Raji (cell line): ENCODE results near the gene ZBTB8OS.

ENCODE experiments used
- POLR2A ChIP-seq: IDR thresholded peaks from 2 replicates; pipeline ENCODE4 v1.6.1; 2011; ENCODE audit warnings: low read depth, low read length, control low read depth; ENCODE audit not compliant: insufficient read depth

Gene ZBTB8OS

GRCh38 chr1:32652244-32652962, 2.1 kb upstream of the ZBTB8OS start:
- TF ChIP-seq POLR2A: no peak

GRCh38 chr1:32651461-32652073, 1.2 kb upstream of the ZBTB8OS start:
- no peak for TF ChIP-seq POLR2A

GRCh38 chr1:32650752-32651460, 556 bp upstream of the ZBTB8OS start, which contains the start of gene RBBP4:
Gene RBBP4, plus strand, starts transcription at chr1:32651208. Its CDS starts 99 bp downstream, at chr1:32651307.
- TF ChIP-seq POLR2A: peak; percentile 64

- TF ChIP-seq POLR2A: no peak
Observed at GRCh38 chr1:32647308-32648134, 2.8 kb downstream of the ZBTB8OS start.

- no peak for TF ChIP-seq POLR2A
Observed at GRCh38 chr1:32644426-32644825, 5.9 kb downstream of the ZBTB8OS start.

GRCh38 chr1:32639489-32640075, 10.8 kb downstream of the ZBTB8OS start:
- TF ChIP-seq POLR2A: no peak

- no peak for TF ChIP-seq POLR2A
Observed at GRCh38 chr1:32636914-32637645, 13.3 kb downstream of the ZBTB8OS start.

- TF ChIP-seq POLR2A: no peak
Observed at GRCh38 chr1:32635508-32636277, 14.7 kb downstream of the ZBTB8OS start.

- no peak for TF ChIP-seq POLR2A
Observed at GRCh38 chr1:32632829-32633228, 17.5 kb downstream of the ZBTB8OS start.

- TF ChIP-seq POLR2A: no peak
Observed at GRCh38 chr1:32627596-32628162, 22.7 kb downstream of the ZBTB8OS start.

- TF ChIP-seq POLR2A: no peak
Observed at GRCh38 chr1:32626176-32626575, 24.2 kb downstream of the ZBTB8OS start.

GRCh38 chr1:32623775-32624174, 26.6 kb downstream of the ZBTB8OS start:
- no peak for TF ChIP-seq POLR2A
